Frontal cortex (tissue), 4 donors: Measurements from ENCODE around the gene PPP1R16B. TPM values are rescaled to one million over a fixed set of nuclear protein-coding genes. Genes with fewer than 3 reads are reported as not detected.

Experiments used
- DNase-seq, 2 donors: peaks; one replicate each; pipeline ENCODE4 v3.0.0; 2012; ENCODE audit warnings: low spot score in 2 of 2
- FAIRE-seq: peaks from 2 replicates; lab custom pipeline; 2012; peaks lifted over from hg19 to GRCh38; lab: Jason Lieb, UNC
- total RNA-seq: library from RNA; depleted of rRNA; stranded (reverse); fragments of >200 nt; gene quantifications from one replicate; pipeline ENCODE4 v1.2.3, GENCODE V29; 2014
- donor health status: control.
- donor health status: control.
- donor health status: control.

PPP1R16B gene
- total RNA-seq = 10.6 TPM

DNA sequence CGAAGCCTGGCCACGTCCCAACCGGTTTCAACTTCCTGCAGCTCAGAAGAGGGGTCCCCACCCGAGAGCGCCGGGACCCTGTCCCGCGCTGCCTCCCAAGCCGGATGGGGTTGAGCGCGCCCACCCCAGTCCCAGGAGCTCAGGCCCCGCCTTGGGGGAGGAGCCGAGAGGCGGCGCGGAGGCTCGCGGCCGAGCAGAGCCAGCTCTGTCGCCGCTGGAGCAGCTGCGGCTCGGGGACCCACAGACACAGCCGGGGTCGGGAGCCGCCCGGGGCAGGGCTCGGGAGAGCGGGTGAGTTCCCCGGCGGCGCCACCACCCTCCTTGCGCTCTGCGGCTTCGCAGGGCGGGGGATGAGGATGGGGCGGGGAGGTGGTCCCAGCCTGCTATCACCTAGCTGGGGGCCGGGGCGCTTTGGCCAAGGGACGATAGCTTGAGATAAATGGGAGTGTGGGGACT, at the start of gene PPP1R16B:
TSS of gene PPP1R16B (plus strand) at position 196 of the 456 bp plus-strand sequence. CDS start 30,229 bp downstream, outside the sequence.
- DNase-seq (peak; percentile 74 to 77), FAIRE-seq (no peak)

DNA sequence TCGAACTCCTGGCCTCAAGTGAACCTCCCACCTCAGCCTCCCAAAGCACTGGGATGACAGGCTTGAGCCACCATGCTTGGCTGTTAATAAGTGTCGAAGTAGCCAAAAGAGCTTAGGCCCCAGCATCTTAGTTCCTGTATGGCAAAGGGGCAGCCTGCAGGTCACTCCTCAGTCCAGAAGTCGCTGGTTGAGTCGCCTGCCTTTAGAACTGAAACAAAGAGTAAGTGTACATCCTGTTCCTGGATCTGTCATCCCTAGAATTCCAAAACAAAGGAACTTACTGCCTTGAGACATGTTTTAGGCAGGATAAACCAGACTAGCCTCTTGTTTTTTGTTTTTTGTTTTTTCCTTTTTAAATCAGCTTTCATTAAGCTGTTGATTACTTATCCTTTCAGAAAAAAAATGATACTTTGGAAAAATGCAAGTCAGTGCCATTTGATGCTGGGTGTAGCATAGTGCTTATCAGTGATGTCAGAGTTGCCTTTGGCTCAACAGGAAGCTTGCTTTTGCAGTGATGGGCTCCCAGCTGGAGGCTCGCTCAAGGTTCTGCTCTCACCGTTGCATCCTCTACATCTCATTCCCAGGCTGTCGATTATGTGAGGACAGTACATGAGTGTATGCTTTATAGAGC, 48.2 kb upstream of the PPP1R16B start:
- no peak for DNase-seq
- no peak for FAIRE-seq

DNA sequence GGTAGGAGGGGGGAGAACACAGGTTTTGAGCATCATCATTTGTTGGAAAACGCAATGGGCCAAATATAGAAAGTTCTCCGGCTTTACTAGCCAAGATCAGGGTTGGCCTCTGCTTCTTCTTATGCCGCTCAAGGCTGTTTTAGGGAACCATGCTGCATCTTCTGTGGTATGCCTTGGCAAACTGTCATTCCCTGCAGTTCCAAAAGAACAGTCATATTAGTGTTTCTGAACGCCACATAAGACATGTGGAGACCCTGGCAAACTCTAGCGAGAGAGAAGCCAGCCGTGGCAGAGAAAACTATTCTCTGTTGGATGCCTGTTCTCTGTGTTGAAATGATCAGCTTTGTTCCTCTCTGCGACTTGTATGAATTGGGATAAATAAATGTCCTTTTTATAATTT, 46.4 kb upstream of the PPP1R16B start:
- DNase-seq = no peak
- no peak for FAIRE-seq

DNA sequence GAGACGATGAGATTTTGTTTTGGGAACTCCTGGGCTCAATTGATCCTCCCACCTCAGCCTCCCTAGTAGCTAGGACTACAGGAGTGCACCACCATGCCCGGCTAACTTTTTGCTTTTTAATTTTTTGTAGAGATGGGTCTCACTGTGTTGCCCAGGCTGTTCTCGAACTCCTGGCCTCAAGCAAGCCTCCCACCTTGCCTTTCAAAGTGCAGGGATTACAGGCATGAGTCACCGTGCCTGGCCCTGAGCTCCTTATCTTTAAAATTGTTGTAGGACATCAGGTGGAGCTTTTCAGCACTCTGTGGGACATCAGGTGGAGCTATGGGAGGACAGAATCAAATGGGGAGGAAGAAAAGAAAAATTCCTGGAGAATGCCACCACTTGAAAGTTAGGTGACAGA, 44.5 kb upstream of the PPP1R16B start:
- no peak for FAIRE-seq
- DNase-seq = no peak

DNA sequence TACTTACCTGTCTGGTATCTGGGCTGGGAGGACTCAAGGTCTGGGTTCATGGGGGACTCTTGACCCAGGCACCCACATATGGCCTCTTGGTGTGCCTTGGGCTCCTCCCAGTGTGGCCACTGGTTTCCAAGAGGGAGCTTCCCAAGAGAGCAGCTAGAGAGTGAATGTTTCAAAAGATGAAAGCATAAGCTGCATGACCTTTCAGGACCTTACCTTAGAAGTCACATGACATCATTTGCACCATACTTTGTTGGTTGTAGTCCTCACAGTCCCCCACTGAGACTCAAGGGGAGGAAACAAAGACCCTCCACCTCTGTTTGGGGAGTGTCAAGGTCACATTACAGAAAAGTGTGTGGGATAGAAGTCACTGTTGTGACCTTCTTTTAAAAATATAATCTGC, 43.3 kb upstream of the PPP1R16B start:
- DNase-seq (no peak), FAIRE-seq (no peak)

DNA sequence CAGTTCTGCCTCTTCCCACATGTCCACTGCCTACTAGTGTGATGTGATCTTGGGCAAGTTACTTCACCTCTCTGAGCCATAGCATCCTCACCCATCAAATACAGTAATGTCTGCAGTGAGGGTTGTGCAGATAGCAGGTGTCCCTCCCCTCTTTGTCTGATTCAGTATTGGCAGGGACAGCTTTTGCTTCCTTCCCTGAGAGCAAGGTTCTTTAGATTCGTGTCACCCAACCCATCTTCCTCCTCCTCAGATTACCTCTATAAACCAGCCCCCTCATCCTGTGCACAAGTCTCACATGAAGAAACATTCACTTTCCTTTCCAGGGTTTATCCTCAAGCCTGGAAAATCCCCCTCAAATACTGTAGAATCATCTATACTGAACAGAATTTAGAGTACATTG, 41.9 kb upstream of the PPP1R16B start:
- FAIRE-seq = no peak
- DNase-seq = no peak

DNA sequence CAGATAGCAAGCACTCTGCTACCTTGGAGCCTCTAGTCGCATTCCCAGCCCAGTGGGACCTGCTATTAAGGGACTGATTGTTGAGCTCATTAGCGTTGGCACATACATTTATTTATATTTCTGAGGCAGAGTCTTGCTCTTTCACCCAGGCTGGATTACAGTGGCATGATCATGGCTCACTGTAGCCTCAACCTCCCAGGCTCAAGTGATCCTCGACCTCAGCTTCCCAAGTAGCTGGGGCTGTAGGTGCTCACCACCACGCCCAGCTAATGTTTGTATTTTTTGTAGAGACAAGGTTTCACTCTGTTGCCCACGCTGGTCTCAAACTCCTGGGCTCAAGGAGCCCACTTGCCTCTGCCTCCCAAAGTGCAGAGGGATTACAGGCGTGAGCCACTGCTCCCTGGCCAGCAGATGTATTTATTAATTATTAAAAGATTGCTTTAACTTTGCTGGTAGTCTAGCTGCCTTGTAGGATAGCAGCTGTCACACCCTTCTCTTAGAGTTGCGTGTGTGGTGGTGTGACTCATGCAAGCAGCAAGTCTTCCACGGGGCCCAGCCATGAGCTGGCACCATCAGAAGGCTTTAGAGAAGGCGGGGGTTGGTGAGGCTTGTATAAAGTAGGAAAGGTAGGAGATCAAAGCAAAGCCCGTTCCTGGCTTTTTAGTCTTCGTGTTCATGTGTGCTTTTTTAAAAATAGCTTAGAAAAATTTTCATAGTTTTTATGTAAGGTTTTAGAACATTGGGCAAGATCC, 40.8 kb upstream of the PPP1R16B start:
- FAIRE-seq = no peak

DNA sequence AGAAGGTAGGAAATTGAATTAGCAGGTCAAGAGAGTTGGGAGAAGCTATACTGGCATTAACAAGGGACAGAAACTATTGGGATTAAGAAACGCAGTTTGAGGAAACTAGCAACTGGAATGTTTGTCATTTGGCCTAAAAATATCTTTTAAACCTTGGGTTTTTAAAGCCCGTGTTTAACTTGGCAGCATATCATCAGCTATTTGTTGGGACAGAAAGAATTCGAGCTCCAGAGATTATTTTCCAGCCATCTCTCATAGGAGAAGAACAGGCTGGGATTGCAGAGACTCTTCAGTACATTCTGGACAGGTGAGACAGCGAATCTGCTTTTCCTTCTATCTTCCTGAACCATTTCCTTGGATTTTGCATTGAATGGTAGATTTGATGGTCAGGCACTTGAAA, 39.4 kb upstream of the PPP1R16B start:
- FAIRE-seq (no peak), DNase-seq (no peak)

More for the DNA sequence above, 40.8 kb upstream of the PPP1R16B start:
- DNase-seq = peak in 1 of 2 donors; percentile 27

DNA sequence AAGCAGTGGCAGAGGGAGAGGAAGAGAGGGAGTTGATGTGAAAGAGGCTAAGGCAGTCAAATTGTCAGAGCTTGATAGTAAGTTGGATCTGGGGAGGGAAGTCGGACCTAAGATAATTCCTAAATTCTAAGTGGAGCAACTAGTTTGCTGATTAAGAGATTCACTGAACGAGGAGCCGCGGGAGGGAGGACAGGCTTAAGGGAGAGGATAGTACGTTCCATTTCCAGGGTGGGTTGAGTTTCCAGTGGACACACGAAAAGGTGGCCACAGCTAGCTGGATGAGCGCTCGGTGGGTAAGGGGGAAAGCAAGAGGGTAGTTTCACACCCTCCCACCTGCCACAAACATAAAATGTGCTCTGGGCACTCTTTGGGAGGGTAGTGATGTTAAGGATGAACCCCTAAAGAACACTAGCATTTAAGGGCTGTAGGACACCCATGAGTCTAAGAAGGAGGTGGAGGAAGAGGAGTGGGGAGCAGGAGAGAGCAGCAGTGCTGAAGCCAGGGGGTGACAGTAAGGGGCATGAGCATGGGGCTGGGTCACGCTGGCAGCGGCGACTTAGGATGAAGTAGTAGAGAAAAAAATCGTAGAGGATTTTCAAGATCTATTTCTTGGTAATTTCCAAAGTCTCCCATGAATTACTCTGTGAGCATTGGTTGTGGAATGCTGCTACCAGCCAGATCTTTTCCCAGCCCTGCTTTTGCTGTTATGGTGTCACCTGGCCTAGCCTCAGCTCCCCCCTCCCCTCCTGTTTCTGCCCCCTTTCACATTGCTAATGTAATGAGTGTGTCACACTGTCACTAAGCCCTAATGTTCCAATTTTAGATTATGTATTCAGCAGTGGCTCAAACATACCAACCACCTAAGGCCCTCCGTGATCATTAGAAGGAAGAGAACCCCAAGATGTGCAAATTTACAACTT, 35.9 kb upstream of the PPP1R16B start:
- no peak for DNase-seq
- FAIRE-seq = no peak

DNA sequence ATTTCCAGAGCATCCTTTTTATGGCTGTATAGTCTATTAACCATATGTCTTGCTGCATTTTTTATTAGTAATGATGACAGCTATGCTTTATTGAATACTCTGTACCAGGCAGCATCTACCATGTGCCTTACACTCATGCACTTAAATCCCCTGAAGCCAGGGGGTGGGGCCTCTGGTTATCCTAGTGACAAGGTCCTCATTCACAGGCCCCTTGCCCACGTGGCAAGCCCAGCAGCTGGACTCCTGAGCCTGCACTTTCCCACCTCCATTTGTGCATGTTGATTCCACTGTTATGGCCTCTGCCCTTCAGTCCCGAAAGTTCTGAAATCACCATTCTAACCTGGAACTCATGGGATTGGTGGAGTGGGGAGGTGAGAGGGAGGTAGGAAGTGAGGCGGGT, 35.0 kb upstream of the PPP1R16B start:
- no peak for FAIRE-seq
- no peak for DNase-seq

DNA sequence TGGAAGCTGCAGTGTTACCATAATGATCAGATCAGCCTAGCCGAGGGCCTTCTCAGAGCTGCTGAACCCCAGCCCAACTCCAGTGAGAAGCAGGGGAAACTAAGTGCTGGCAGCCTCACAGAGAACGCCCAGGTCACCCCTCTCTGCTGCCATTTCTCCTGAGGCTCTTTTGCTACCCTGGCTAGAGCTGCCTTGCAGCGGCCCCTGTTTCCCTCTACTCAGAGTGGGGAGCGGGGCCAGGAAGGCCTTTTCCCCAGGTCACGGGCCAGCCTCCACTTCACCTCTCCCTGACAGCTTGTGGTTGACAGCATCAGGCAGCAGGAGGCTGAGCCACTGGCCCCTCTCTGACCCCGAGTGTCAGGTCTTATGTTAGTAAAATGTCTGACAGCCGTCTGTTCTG, 34.5 kb upstream of the PPP1R16B start:
- no peak for FAIRE-seq
- no peak for DNase-seq

DNA sequence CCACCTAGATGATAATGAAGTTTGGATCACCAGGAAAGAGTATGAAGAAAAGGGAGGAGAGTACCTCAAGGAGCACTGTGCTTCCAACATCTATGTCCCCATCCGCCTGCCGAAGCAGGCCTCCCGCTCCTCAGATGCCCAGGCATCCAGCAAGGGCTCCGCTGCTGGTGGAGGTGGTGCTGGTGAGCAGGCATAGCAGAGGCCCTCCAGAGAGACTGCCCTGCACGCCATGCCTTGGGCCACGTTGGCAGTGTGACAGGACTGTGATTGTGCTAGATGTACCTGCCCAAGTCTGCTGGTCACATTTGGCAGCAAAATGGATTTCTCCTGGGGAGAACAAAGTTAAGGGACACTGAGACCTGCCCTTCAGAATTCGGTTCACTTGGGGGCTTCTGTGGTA, 33.9 kb upstream of the PPP1R16B start:
- FAIRE-seq (no peak), DNase-seq (no peak)

DNA sequence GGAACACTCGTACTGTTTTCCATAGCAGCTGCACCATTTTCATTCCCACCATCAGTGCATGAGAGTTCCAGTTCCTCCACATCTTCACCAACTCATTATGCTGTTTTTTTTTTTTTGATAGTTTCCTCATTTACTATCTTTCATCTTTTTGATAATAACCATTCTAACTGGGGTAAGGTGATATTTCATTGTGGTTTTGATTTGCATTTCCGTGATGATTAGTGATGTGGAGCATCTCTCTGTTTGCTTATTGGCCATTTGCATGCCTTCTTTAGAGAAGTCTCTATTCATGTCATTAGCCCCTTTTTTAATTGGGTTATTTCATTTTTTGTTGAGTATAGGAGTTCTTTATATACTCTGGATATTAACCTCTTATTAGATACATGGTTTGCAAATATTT, 31.3 kb upstream of the PPP1R16B start:
- no peak for FAIRE-seq

DNA sequence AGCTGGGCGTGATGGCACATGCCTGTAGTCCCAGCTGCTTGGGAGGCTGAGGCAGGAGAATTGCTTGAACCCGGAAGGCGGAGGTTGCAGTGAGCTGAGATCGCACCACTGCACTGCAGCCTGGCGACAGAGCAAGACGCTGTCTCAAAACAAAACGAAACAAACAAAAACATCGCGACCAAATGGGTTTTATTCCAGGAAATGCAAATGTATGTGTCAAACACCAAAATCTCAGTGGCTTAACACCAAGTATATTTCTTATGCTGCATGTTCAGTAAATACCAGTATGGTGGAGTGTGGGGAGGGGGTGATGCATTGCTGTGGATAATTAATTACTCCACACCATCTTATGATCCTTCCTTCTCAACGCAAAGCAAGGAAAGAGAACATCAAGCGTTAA, 29.1 kb upstream of the PPP1R16B start:
- FAIRE-seq (no peak), DNase-seq (no peak)

More for the DNA sequence above, 31.3 kb upstream of the PPP1R16B start:
- DNase-seq = no peak

DNA sequence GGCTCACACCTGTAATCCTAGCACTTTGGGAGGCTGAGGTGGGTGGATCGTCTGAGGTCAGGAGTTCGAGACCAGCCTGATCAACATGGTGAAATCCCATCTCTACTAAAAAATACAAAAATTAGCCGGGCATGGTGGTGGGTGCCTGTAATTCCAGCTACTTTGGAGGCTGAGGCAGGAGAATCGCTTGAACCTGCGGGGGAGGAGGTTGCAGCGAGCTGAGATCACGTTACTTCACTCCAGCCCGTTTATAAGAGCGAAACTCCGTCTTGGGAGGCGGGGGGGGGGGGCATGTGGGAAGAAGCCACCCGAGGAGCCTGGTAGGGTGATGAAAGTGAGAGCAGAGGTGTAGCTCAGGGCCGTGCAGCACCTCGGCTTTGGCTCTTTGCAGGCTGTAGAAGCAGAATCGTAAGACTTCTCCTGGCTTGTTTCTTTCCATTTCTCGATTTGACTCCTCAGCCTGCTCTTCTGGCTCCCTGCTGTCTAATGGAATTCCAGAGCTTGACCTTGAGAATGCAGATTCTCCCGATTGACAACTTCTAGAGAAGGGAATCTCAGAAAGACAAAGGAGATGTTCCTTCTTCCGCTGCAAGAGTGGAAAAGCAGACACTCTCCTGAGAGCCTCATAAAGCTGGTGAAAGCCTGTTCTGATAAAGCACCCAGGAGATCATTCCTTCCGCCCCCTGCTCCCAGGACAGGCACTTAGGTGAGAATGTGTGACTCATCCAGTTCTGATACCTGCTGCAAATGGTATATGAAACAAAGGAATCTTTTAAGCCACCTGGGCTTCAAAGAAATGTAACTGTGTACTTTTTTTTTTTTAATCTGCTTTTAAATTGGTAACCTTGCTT, 26.0 kb upstream of the PPP1R16B start:
- FAIRE-seq = no peak
- DNase-seq = no peak

DNA sequence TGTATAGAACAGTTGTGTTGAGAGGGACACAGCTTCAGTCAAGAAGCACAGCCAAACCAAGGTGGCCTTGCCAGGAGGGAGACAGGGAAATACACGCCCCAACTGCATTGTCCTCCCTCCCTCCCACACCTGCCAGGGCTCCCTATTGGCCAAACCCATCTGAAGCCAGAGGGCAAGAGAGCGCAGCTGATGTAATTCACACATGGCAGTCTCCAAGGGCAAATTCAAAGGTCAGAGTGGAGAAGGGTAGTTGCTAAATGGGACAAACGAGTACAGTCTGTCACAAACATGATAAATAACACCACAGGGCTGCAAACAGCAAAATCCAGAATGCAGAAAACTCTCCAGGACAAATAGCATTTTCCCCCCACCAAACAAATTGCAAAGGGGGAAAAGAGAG, 23.2 kb upstream of the PPP1R16B start:
- FAIRE-seq = no peak
- no peak for DNase-seq

DNA sequence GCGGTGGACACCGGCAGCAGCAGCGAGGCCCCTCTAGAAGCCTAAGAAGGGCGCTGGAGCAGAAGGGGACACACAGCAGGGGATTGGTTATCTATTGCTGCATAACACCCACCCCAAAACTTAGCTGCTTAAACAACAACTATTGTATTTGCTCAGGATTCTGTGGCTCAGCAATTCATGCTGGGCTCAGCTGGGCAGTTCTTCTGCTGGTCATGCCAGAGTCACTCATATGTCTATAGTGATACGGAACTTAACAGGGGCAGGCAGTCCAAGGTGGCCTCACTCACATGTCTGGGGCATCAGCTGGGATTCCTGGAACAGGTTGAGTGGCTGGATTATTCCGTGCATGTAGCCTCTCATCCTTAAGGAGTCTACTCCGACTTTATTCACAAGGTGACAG, 17.6 kb upstream of the PPP1R16B start:
- no peak for DNase-seq
- no peak for FAIRE-seq

DNA sequence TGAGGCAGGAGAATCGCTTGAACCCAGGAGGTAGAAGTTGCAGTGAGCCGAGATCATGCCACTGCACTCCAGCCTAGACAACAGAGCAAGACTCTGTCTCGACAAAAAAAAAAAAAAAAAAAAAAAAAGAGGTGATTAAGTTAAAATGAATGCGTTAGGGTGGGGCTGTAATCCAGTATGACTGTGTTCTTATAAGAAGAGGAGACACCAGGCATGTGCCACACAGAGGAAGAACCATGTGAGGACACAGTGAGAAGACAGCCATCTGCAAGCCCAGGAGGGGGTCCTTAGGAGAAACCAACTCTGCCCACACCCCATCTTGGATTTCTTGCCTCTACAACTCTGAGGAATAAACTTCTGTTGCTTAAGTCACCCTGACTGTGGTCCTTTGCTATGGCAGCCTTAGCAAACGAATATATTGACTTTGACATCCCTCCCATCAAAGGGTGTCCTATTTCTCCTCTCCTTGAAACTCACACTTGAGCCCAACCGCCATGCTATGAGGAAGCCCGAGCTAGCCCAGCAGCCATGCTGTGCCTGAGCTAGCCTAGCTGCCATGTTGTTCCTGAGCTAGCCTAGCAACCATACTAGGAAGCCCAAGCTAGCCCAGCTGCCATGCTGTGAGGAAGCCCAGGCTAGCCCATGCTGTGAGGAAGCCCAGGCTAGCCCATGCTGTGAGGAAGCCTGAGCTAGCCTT, 15.8 kb upstream of the PPP1R16B start:
- DNase-seq (no peak), FAIRE-seq (no peak)
